Osteoblast (primary cell): ENCODE data around the gene ZYX. TPM values are rescaled to one million over a fixed set of nuclear protein-coding genes. Genes with fewer than 3 reads are reported as not detected.
A peak's percentile ranks its signal among the peaks of the same experiment; 100 is the strongest.

ENCODE experiments used
- DNase-seq: peaks from one replicate; pipeline ENCODE4 v3.0.0; 2011; ENCODE audit warnings: low spot score, mixed read lengths; ENCODE audit not compliant: insufficient read length; ENCODE audit errors: missing footprints
- H2AFZ ChIP-seq: 2 replicates; pipeline ENCODE4 v1.6.0; 2011; ENCODE audit warnings: mild to moderate bottlenecking, low read length
- H3K27ac ChIP-seq: 2 replicates; pipeline ENCODE4 v1.5.1; 2011; ENCODE audit warnings: mild to moderate bottlenecking, low read depth, low read length, moderate library complexity
- H3K27me3 ChIP-seq: 2 replicates; pipeline ENCODE4 v1.6.0; 2012; ENCODE audit warnings: mild to moderate bottlenecking, control low read depth, inconsistent platforms, low read length, moderate library complexity; ENCODE audit not compliant: insufficient read depth
- H3K36me3 ChIP-seq: 2 replicates; pipeline ENCODE4 v1.5.1; 2011; ENCODE audit warnings: mild to moderate bottlenecking, low read length, control low read depth, moderate library complexity; ENCODE audit not compliant: insufficient read depth
- H3K4me1 ChIP-seq: 2 replicates; pipeline ENCODE4 v1.5.1; 2011; ENCODE audit warnings: mild to moderate bottlenecking, low read length, control low read depth, moderate library complexity; ENCODE audit not compliant: insufficient read depth
- H3K4me2 ChIP-seq: 2 replicates; pipeline ENCODE4 v1.6.0; 2011; ENCODE audit warnings: mild to moderate bottlenecking, low read length; ENCODE audit not compliant: insufficient read depth
- H3K4me3 ChIP-seq: fragments of 200-600 bp; sonication (generic); 3 replicates; pipeline ENCODE4 v1.5.1; 2012; ENCODE audit warnings: mild to moderate bottlenecking, low read length, inconsistent platforms; ENCODE audit not compliant: insufficient read depth
- H3K79me2 ChIP-seq: 2 replicates; pipeline ENCODE4 v1.6.0; 2012; ENCODE audit warnings: mild to moderate bottlenecking, low read length, control low read depth, inconsistent platforms; ENCODE audit not compliant: insufficient read depth
- H3K9me3 ChIP-seq: 2 replicates; pipeline ENCODE4 v1.5.1; 2011; ENCODE audit warnings: low read depth, low read length, control low read depth
- H4K20me1 ChIP-seq: 2 replicates; pipeline ENCODE4 v1.6.0; 2012; ENCODE audit warnings: mild to moderate bottlenecking, low read length, control low read depth; ENCODE audit not compliant: insufficient read depth
- CTCF ChIP-seq: IDR thresholded peaks from 2 replicates; pipeline ENCODE4 v1.5.1; 2011; ENCODE audit warnings: mild to moderate bottlenecking, low read depth, low read length, moderate library complexity; ENCODE audit errors: extremely low read depth
- total RNA-seq: library from RNA; depleted of rRNA; stranded (reverse); fragments of >200 nt; gene quantifications from 2 replicates; pipeline ENCODE4 v1.2.3, GENCODE V29; 2012

Gene ZYX
- total RNA-seq, 1 donor, result 47.4 TPM

DNA sequence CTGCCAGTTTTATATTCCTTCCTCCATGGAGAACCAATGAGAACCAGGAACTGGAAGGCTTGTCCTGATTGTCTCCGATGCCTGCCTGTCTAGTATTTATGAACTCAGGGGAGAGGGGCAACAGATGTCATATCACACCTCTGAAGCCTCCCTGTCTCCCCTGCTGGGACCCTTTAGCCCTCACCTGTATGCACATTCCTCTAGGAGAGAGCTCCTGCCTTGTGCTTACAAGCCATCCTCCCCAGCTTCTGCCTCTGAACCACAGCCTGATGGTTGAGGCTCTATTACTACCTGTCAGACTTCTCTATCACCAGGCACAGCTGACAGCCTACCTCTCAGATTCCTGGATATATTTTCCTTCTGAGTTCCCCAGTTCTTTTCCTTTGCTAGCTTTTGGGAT is 12.8 kb upstream of the ZYX start:
- H3K27me3 ChIP-seq, result peaks cover 18% of the 10 kb centered on the region
- H3K4me2 ChIP-seq, result no peak overlapping the region
- TF ChIP-seq CTCF, result no peak
- H3K36me3 ChIP-seq, result no peaks in the 10 kb centered on the region
- H3K4me1 ChIP-seq, result peaks cover 6% of the 10 kb centered on the region
- H3K27ac ChIP-seq, result no peak overlapping the region
- H2AFZ ChIP-seq, result no peak overlapping the region
- H3K79me2 ChIP-seq, result no peaks in the 10 kb centered on the region
- H4K20me1 ChIP-seq, result no peaks in the 10 kb centered on the region
- H3K4me3 ChIP-seq, result no peak overlapping the region
- H3K9me3 ChIP-seq, result no peaks in the 10 kb centered on the region
- peak; percentile 49 for DNase-seq

- peaks cover 8% of the 10 kb centered on the region for H3K4me1 ChIP-seq
- no peak overlapping the region for H2AFZ ChIP-seq
- no peaks in the 10 kb centered on the region for H3K9me3 ChIP-seq
- no peaks in the 10 kb centered on the region for H3K79me2 ChIP-seq
- no peak for TF ChIP-seq CTCF
- no peak overlapping the region for H3K4me3 ChIP-seq
- no peak overlapping the region for H3K4me2 ChIP-seq
- no peaks in the 10 kb centered on the region for H4K20me1 ChIP-seq
- H3K27ac ChIP-seq, result no peak overlapping the region
- peak; percentile 10 for DNase-seq
- H3K27me3 ChIP-seq, result peaks cover 2% of the 10 kb centered on the region
- H3K36me3 ChIP-seq, result no peaks in the 10 kb centered on the region
These were observed 11.2 kb upstream of the ZYX start for GRCh38 chr7:143369678-143370651.

GRCh38 chr7:143372070-143372469 is 9.1 kb upstream of the ZYX start:
- Histone ChIP-seq H3K9me3 (no peaks in the 10 kb centered on the region), H2AFZ (no peak overlapping the region), H3K36me3 (no peaks in the 10 kb centered on the region), H4K20me1 (no peaks in the 10 kb centered on the region), H3K27ac (no peak overlapping the region), H3K4me1 (peaks cover 18% of the 10 kb centered on the region), H3K79me2 (no peaks in the 10 kb centered on the region), H3K4me2 (no peak overlapping the region), H3K27me3 (no peaks in the 10 kb centered on the region), H3K4me3 (no peak overlapping the region)
- TF ChIP-seq CTCF, result peak; percentile 23
- peak; percentile 21 for DNase-seq

GRCh38 chr7:143373255-143373794 is 7.8 kb upstream of the ZYX start:
- H3K79me2 ChIP-seq, result no peaks in the 10 kb centered on the region
- H3K9me3 ChIP-seq, result no peaks in the 10 kb centered on the region
- no peak for TF ChIP-seq CTCF
- H3K4me2 ChIP-seq, result no peak overlapping the region
- H4K20me1 ChIP-seq, result no peaks in the 10 kb centered on the region
- no peaks in the 10 kb centered on the region for H3K27me3 ChIP-seq
- H2AFZ ChIP-seq, result no peak overlapping the region
- no peak overlapping the region for H3K27ac ChIP-seq
- H3K36me3 ChIP-seq, result no peaks in the 10 kb centered on the region
- H3K4me3 ChIP-seq, result no peak overlapping the region
- DNase-seq, result peak; percentile 10
- H3K4me1 ChIP-seq, result peaks cover 23% of the 10 kb centered on the region
